ENCODE measurements around the gene STEAP4.
"Not testable (repeated sequence)": the region's sequence is repeated elsewhere in the genome, so short reads cannot be mapped to it uniquely, and the experiment has no call there.

The STEAP4 gene

GRCh38 chr7:88264987-88265386, 41.7 kb downstream of the STEAP4 start:
- DNase-seq: not testable (repeated sequence)

- no peak for DNase-seq
Observed at GRCh38 chr7:88262562-88262961, 44.1 kb downstream of the STEAP4 start.

- DNase-seq: no peak
Observed at GRCh38 chr7:88260719-88261118, 46.0 kb downstream of the STEAP4 start.

- no peak for DNase-seq
Observed at GRCh38 chr7:88259656-88260380, 46.9 kb downstream of the STEAP4 start.

- DNase-seq: not testable (repeated sequence)
Observed at GRCh38 chr7:88258296-88258695, 48.4 kb downstream of the STEAP4 start.

- DNase-seq: no peak
Observed at GRCh38 chr7:88256906-88257305, 49.8 kb downstream of the STEAP4 start.

- DNase-seq: no peak
Observed at GRCh38 chr7:88254721-88255424, 51.8 kb downstream of the STEAP4 start.

GRCh38 chr7:88253640-88254039, 53.1 kb downstream of the STEAP4 start:
- no peak for DNase-seq

- no peak for DNase-seq
Observed at GRCh38 chr7:88244258-88244657, 62.4 kb downstream of the STEAP4 start.

- no peak for DNase-seq
Observed at GRCh38 chr7:88243345-88243909, 63.3 kb downstream of the STEAP4 start.

GRCh38 chr7:88239852-88240251, 66.8 kb downstream of the STEAP4 start:
- DNase-seq: no peak

GRCh38 chr7:88233828-88234227, 72.9 kb downstream of the STEAP4 start:
- no peak for DNase-seq

- no peak for DNase-seq
Observed at GRCh38 chr7:88230646-88231045, 76.0 kb downstream of the STEAP4 start.

GRCh38 chr7:88229302-88229995, 77.2 kb downstream of the STEAP4 start:
- DNase-seq: no peak

GRCh38 chr7:88226886-88227516, 79.7 kb downstream of the STEAP4 start:
- no peak for DNase-seq

- DNase-seq: no peak
Observed at GRCh38 chr7:88226201-88226600, 80.5 kb downstream of the STEAP4 start.

- no peak for DNase-seq
Observed at GRCh38 chr7:88224601-88225275, 82.0 kb downstream of the STEAP4 start.

- no peak for DNase-seq
Observed at GRCh38 chr7:88223265-88223664, 83.4 kb downstream of the STEAP4 start.
